Thyroid gland (tissue), 4 donors: ENCODE measurements around the gene LGSN. TPM values are rescaled to one million over a fixed set of nuclear protein-coding genes. Genes with fewer than 3 reads are reported as not detected.

Source experiments
- small RNA-seq: library from RNA; depleted of rRNA; stranded (forward); fragments of <200 nt; gene quantifications from one replicate; pipeline ENCODE3, GENCODE V24; 2016
- total RNA-seq, 4 donors: library from RNA; depleted of rRNA; stranded (reverse); fragments of >200 nt; gene quantifications; one replicate each; pipeline ENCODE4 v1.2.3, GENCODE V29; 2016

The LGSN gene
- total RNA-seq, 4 donors from 2014 or later, result not detected

Small RNA genes lying within 50 kb of the gene (small RNA-seq; reads per million reads assigned to genes)
- gene SPTLC1P3, result not detected

Other genes starting within 250 kb of the LGSN start
- gene FKBP1C, start 108.5 kb downstream of the LGSN start, total RNA-seq, result under 1 TPM in 3 of 4 donors, not detected in 1; 0.40 to 0.49 (median 0.45) TPM